IMR-90 (cell line): Measurements from ENCODE around the gene UNC119. TPM values are rescaled to one million over a fixed set of nuclear protein-coding genes. Genes with fewer than 3 reads are reported as not detected.

Experiments
- ATAC-seq: fragments of 200-7000 bp; cut with Tn5 transposase; 2 replicates; pipeline ENCODE4 v1.9.1; 2020; ENCODE audit warnings: low read depth, mild to moderate bottlenecking, moderate library complexity
- BruUV-seq: library from RNA; stranded (reverse); fragments of 400-500 nt; replicated peaks from 2 replicates; lab custom pipeline; 2021; lab: Mats Ljungman, UMichigan
- CTCF ChIA-PET: fragments of 300-600 bp; formaldehyde crosslinking; extraction: SDS; loops from one replicate; lab custom pipeline; 2021; ENCODE audit warnings: antibody characterized with exemption; lab: Yijun Ruan, JAX
- POLR2A ChIA-PET: fragments of 300-600 bp; sonication (Branson Sonifier 250); formaldehyde crosslinking; loops from one replicate; lab custom pipeline; 2022; ENCODE audit warnings: antibody characterized with exemption; ENCODE audit not compliant: unreplicated experiment; lab: Charles Lee
- DNase-seq: peaks from one replicate; pipeline ENCODE4 v3.0.0; 2013
- H2AFZ ChIP-seq: replicated peaks from 2 replicates; pipeline ENCODE3; 2013; ENCODE audit warnings: low read length, mild to moderate bottlenecking; ENCODE audit not compliant: poor library complexity
- H2AK5ac ChIP-seq: 2 replicates; pipeline ENCODE4 v1.6.1; 2013; ENCODE audit warnings: low read depth, low read length, inconsistent platforms
- H2AK9ac ChIP-seq: replicated peaks from 2 replicates; pipeline ENCODE3; 2013; ENCODE audit warnings: mild to moderate bottlenecking, low read depth, low read length, moderate library complexity; ENCODE audit not compliant: poor library complexity
- H2BK120ac ChIP-seq: 2 replicates; pipeline ENCODE4 v1.6.1; 2013; ENCODE audit warnings: low read depth, low read length, inconsistent platforms
- H2BK15ac ChIP-seq: 3 replicates; pipeline ENCODE4 v1.6.1; 2013; ENCODE audit warnings: low read depth, low read length, inconsistent platforms
- H2BK20ac ChIP-seq: 2 replicates; pipeline ENCODE4 v1.6.1; 2013; ENCODE audit warnings: low read depth, mild to moderate bottlenecking, inconsistent platforms, low read length, moderate library complexity
- H2BK5ac ChIP-seq: 2 replicates; pipeline ENCODE4 v1.6.1; 2013; ENCODE audit warnings: mild to moderate bottlenecking, low read depth, low read length, inconsistent platforms; ENCODE audit not compliant: poor library complexity, severe bottlenecking
- H3K14ac ChIP-seq: replicated peaks from 2 replicates; pipeline ENCODE4 v1.6.1; 2013; ENCODE audit warnings: low read depth, low read length, inconsistent platforms
- H3K18ac ChIP-seq: 2 replicates; pipeline ENCODE4 v1.6.1; 2013; ENCODE audit warnings: low read depth, low read length, control low read depth
- H3K23ac ChIP-seq: 2 replicates; pipeline ENCODE4 v1.6.1; 2013; ENCODE audit warnings: low read depth, low read length, inconsistent platforms
- H3K27ac ChIP-seq: 2 replicates; pipeline ENCODE4 v1.5.1; 2013; ENCODE audit warnings: mild to moderate bottlenecking, control low read depth, low read length; ENCODE audit not compliant: insufficient read depth
- H3K27me3 ChIP-seq: 2 replicates; pipeline ENCODE4 v1.6.1; 2013; ENCODE audit warnings: low read length; ENCODE audit not compliant: control insufficient read depth, insufficient read depth
- H3K36me3 ChIP-seq: 2 replicates; pipeline ENCODE4 v1.6.1; 2013; ENCODE audit warnings: low read length, mixed read lengths; ENCODE audit not compliant: control insufficient read depth, insufficient read depth
- H3K4ac ChIP-seq: 2 replicates; pipeline ENCODE4 v1.6.1; 2013; ENCODE audit warnings: low read depth, low read length, inconsistent platforms
- H3K4me1 ChIP-seq: 2 replicates; pipeline ENCODE4 v1.6.1; 2013; ENCODE audit warnings: low read length, mixed read lengths; ENCODE audit not compliant: control insufficient read depth, insufficient read depth
- H3K4me2 ChIP-seq: 2 replicates; pipeline ENCODE4 v1.6.1; 2013; ENCODE audit warnings: low read depth, mild to moderate bottlenecking, control low read depth, low read length, moderate library complexity
- H3K4me3 ChIP-seq: 2 replicates; pipeline ENCODE4 v1.5.1; 2013; ENCODE audit warnings: low read depth, mild to moderate bottlenecking, control low read depth, low read length, moderate library complexity; ENCODE audit not compliant: insufficient read depth
- H3K56ac ChIP-seq: 2 replicates; pipeline ENCODE4 v1.6.1; 2013; ENCODE audit warnings: low read length, inconsistent platforms; ENCODE audit not compliant: insufficient read depth; ENCODE audit errors: extremely low read depth
- H3K79me1 ChIP-seq, 2 experiments: 2 replicates each; pipeline ENCODE4 v1.6.1; 2013; ENCODE audit warnings: low read length in 2 of 2, inconsistent platforms in 1 of 2, low read depth in 1 of 2
- H3K9ac ChIP-seq: 2 replicates; pipeline ENCODE4 v1.6.1; 2013; ENCODE audit warnings: low read depth, low read length, control low read depth
- H3K9me1 ChIP-seq: 2 replicates; pipeline ENCODE4 v1.6.1; 2013; ENCODE audit warnings: low read length, inconsistent platforms; ENCODE audit not compliant: insufficient read depth
- H3K9me3 ChIP-seq: 2 replicates; pipeline ENCODE4 v1.6.1; 2013; ENCODE audit warnings: low read length; ENCODE audit not compliant: control insufficient read depth, insufficient read depth
- H4K20me1 ChIP-seq: 2 replicates; pipeline ENCODE4 v1.6.1; 2013; ENCODE audit warnings: low read length, inconsistent platforms; ENCODE audit not compliant: insufficient read depth
- H4K5ac ChIP-seq: 2 replicates; pipeline ENCODE4 v1.6.1; 2013; ENCODE audit warnings: mild to moderate bottlenecking, low read depth, low read length, control low read depth
- H4K8ac ChIP-seq, 2 experiments: 2 replicates each; pipeline ENCODE4 v1.6.1; 2013; ENCODE audit warnings: low read depth in 2 of 2, low read length in 2 of 2, control low read depth in 1 of 2, inconsistent platforms in 1 of 2
- H4K91ac ChIP-seq: 2 replicates; pipeline ENCODE4 v1.6.1; 2013; ENCODE audit warnings: low read depth, low read length, inconsistent platforms; ENCODE audit not compliant: insufficient read depth
- BHLHE40 ChIP-seq: fragments of 150-350 bp; IDR thresholded peaks from 2 replicates; pipeline ENCODE4 v1.6.1; 2016; ENCODE audit warnings: mild to moderate bottlenecking, low read depth, low read length
- CEBPB ChIP-seq: IDR thresholded peaks from 2 replicates; pipeline ENCODE4 v1.6.1; 2012; ENCODE audit warnings: low read depth, low read length, improper control_type of control experiment
- CHD1 ChIP-seq: IDR thresholded peaks from 2 replicates; pipeline ENCODE4 v1.6.1; 2012; ENCODE audit warnings: low read depth, low read length, improper control_type of control experiment
- FOS ChIP-seq: fragments of 150-350 bp; IDR thresholded peaks from 2 replicates; pipeline ENCODE4 v1.6.1; 2016; ENCODE audit warnings: low read depth, low read length
- MAFK ChIP-seq: IDR thresholded peaks from 2 replicates; pipeline ENCODE4 v1.6.1; 2012; ENCODE audit warnings: low read depth, low read length, improper control_type of control experiment
- MXI1 ChIP-seq: IDR thresholded peaks from 2 replicates; pipeline ENCODE4 v1.6.1; 2012; ENCODE audit warnings: low read depth, mild to moderate bottlenecking, low read length, moderate library complexity, borderline replicate concordance
- RAD21 ChIP-seq: IDR thresholded peaks from 2 replicates; pipeline ENCODE4 v1.6.1; 2012; ENCODE audit warnings: low read length, improper control_type of control experiment
- RCOR1 ChIP-seq: IDR thresholded peaks from 2 replicates; pipeline ENCODE4 v1.6.1; 2012; ENCODE audit warnings: mild to moderate bottlenecking, low read length, improper control_type of control experiment; ENCODE audit not compliant: insufficient replicate concordance
- RFX5 ChIP-seq: IDR thresholded peaks from 2 replicates; pipeline ENCODE4 v1.8.0; 2012; ENCODE audit warnings: low read depth, mild to moderate bottlenecking, low read length, moderate library complexity
- SMC3 ChIP-seq: fragments of 150-350 bp; IDR thresholded peaks from 2 replicates; pipeline ENCODE4 v1.6.1; 2016; ENCODE audit warnings: low read depth, mild to moderate bottlenecking, antibody characterized with exemption, low read length, moderate library complexity
- WGBS, 2 experiments: methylation state at CpG; one replicate each; pipeline versions ENCODE4 v1.1.5 to v1.1.7; 2013; ENCODE audit warnings: missing lambda C conversion rate in 2 of 2; ENCODE audit not compliant: insufficient read length in 1 of 2; ENCODE audit errors: extremely low coverage in 2 of 2; 5-methylcytosine and 5-hydroxymethylcytosine counted together
- dilution Hi-C: fragments of 300-500 bp; cut with HindIII; formaldehyde crosslinking; loops from one replicate; pipeline ENCODE4 v1.14.3; 2018; ENCODE audit warnings: low sequenced_read_pairs; ENCODE audit not compliant: unreplicated experiment
- in situ Hi-C: fragments of 300-500 bp; cut with MboI; formaldehyde crosslinking; loops from 3 replicates; pipeline ENCODE4 v1.14.3; 2019; ENCODE audit warnings: low sequenced_read_pairs, inconsistent platforms, mixed read lengths
- intact Hi-C: fragments of 100-400 bp; cut with micrococcal nuclease; formaldehyde crosslinking; loops from 2 replicates; pipeline ENCODE4 v1.10.0; 2022
- polyA plus RNA-seq, 3 experiments: library from polyadenylated mRNA; depleted of rRNA; stranded (reverse); fragments of >200 nt; gene quantifications; 2 replicates each; pipeline ENCODE4 v1.2.3, GENCODE V29; 2012; ENCODE audit warnings: low replicate concordance in 1 of 3
- total RNA-seq: library from RNA; depleted of rRNA; stranded (reverse); fragments of >200 nt; gene quantifications from 2 replicates; pipeline ENCODE4 v1.2.3, GENCODE V29; 2012
- TF ChIP-seq, protein P1 (sequence below): fragments of 150-350 bp; IDR thresholded peaks from 2 replicates; pipeline ENCODE4 v1.6.1; 2016; ENCODE audit warnings: low read depth, mild to moderate bottlenecking, low read length, moderate library complexity, borderline replicate concordance
- TF ChIP-seq, protein P2 (sequence below): fragments of 150-350 bp; IDR thresholded peaks from 2 replicates; pipeline ENCODE4 v1.6.1; 2017; ENCODE audit warnings: mild to moderate bottlenecking, antibody characterized with exemption, low read length, low read depth
- TF ChIP-seq, protein P3 (sequence below): conservative IDR thresholded peaks from 2 replicates; pipeline ENCODE4 v1.5.1; 2012; ENCODE audit warnings: mild to moderate bottlenecking, low read depth, low read length, improper control_type of control experiment

UNC119 gene
- total and polyA plus RNA-seq, 2 of the 4 experiments (the other 2 are of a cell fraction): 22.4 to 57.4 TPM

DNA sequence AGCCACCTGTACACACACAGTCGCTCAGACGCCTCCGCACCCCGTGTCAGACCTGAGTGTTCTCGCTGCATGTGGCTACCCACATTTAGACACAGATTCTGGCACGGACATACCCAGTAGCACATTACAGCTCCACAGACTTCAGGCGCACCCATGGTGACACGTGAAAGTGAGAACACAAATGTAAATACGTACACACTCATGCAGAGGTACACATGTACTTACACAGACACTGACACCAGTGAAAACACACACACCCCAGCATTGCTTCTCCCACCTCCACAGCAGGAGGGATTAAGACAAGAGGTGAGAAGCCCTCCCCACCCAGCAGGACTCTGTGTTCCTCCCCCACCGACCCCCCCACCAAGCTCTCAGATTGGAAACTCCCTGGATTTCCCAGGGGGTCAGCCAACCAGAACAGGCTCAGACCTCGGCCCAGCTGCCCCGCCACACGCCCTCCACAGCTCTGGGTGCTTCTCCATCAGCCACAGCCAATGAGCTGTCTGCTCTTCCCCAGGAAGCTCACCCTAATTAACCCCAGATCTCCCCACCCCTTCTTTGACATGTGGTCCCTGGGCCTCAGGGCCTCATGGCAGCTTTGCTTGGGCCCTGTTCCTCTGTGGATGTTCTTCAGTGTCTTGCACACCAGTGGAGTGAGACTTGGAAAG lies 51.6 kb downstream of the UNC119 start:
- TF ChIP-seq MAFK (no peak), BHLHE40 (no peak), FOS (no peak), RCOR1 (no peak), CEBPB (no peak), RFX5 (no peak), RAD21 (no peak), MXI1 (no peak), CHD1 (no peak), SMC3 (no peak)
- TF ChIP-seq, protein P1, sequence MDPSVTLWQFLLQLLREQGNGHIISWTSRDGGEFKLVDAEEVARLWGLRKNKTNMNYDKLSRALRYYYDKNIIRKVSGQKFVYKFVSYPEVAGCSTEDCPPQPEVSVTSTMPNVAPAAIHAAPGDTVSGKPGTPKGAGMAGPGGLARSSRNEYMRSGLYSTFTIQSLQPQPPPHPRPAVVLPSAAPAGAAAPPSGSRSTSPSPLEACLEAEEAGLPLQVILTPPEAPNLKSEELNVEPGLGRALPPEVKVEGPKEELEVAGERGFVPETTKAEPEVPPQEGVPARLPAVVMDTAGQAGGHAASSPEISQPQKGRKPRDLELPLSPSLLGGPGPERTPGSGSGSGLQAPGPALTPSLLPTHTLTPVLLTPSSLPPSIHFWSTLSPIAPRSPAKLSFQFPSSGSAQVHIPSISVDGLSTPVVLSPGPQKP: no peak
- TF ChIP-seq, protein P2, sequence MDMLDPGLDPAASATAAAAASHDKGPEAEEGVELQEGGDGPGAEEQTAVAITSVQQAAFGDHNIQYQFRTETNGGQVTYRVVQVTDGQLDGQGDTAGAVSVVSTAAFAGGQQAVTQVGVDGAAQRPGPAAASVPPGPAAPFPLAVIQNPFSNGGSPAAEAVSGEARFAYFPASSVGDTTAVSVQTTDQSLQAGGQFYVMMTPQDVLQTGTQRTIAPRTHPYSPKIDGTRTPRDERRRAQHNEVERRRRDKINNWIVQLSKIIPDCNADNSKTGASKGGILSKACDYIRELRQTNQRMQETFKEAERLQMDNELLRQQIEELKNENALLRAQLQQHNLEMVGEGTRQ: no peak
- TF ChIP-seq, protein P3, sequence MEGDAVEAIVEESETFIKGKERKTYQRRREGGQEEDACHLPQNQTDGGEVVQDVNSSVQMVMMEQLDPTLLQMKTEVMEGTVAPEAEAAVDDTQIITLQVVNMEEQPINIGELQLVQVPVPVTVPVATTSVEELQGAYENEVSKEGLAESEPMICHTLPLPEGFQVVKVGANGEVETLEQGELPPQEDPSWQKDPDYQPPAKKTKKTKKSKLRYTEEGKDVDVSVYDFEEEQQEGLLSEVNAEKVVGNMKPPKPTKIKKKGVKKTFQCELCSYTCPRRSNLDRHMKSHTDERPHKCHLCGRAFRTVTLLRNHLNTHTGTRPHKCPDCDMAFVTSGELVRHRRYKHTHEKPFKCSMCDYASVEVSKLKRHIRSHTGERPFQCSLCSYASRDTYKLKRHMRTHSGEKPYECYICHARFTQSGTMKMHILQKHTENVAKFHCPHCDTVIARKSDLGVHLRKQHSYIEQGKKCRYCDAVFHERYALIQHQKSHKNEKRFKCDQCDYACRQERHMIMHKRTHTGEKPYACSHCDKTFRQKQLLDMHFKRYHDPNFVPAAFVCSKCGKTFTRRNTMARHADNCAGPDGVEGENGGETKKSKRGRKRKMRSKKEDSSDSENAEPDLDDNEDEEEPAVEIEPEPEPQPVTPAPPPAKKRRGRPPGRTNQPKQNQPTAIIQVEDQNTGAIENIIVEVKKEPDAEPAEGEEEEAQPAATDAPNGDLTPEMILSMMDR: no peak
- H3K27me3 ChIP-seq: peaks cover 61% of the 10 kb centered on the region
- no peak overlapping the region for H3K4ac ChIP-seq
- no peak overlapping the region for H3K9ac ChIP-seq
- H4K20me1 ChIP-seq: no peaks in the 10 kb centered on the region
- no peak overlapping the region for H4K8ac ChIP-seq
- no peak overlapping the region for H2BK5ac ChIP-seq
- dilution Hi-C loops (no loop called here), intact Hi-C loops (no loop called here), in situ Hi-C loops (no loop called here)
- H3K4me1 ChIP-seq: no peaks in the 10 kb centered on the region
- H3K36me3 ChIP-seq: no peaks in the 10 kb centered on the region
- H4K91ac ChIP-seq: no peak overlapping the region
- 58% methylated on average over 9 of the region's 13 CpGs; no CpG with 5 or more reads in 1 of the 2 experiments for WGBS, 2 experiments
- no peak overlapping the region for H2AK5ac ChIP-seq
- H2AK9ac ChIP-seq: no peak overlapping the region
- H3K27ac ChIP-seq: no peak overlapping the region
- no peak overlapping the region for H2BK20ac ChIP-seq
- H3K4me3 ChIP-seq: no peak overlapping the region
- ChIA-PET POLR2A (no interaction called here), CTCF (no interaction called here)
- no peak for DNase-seq
- no peak overlapping the region for H3K14ac ChIP-seq
- H3K9me1 ChIP-seq: no peaks in the 10 kb centered on the region
- H3K56ac ChIP-seq: no peak overlapping the region
- no TSS peak for BruUV-seq
- no peak overlapping the region for H3K18ac ChIP-seq
- H3K23ac ChIP-seq: no peak overlapping the region
- no peaks in the 10 kb centered on the region for H3K9me3 ChIP-seq
- no peak overlapping the region for H3K4me2 ChIP-seq
- H2BK120ac ChIP-seq: no peak overlapping the region
- ATAC-seq: no peak
- H2BK15ac ChIP-seq: no peak overlapping the region
- no peak overlapping the region for H4K5ac ChIP-seq
- H3K79me1 ChIP-seq: no peaks in the 10 kb centered on the region
- no peak overlapping the region for H2AFZ ChIP-seq
